HG03521 (cell line): ENCODE measurements around the gene ATXN2.
"Not testable (repeated sequence)": the region's sequence is repeated elsewhere in the genome, so short reads cannot be mapped to it uniquely, and the experiment has no call there.

Experiments used
- ATAC-seq: cut with Tn5 transposase; IDR thresholded peaks from one replicate; pipeline ENCODE4 v1.9.1; 2021; ENCODE audit warnings: mild to moderate bottlenecking, moderate library complexity; ENCODE audit not compliant: unreplicated experiment

ATXN2 gene

DNA sequence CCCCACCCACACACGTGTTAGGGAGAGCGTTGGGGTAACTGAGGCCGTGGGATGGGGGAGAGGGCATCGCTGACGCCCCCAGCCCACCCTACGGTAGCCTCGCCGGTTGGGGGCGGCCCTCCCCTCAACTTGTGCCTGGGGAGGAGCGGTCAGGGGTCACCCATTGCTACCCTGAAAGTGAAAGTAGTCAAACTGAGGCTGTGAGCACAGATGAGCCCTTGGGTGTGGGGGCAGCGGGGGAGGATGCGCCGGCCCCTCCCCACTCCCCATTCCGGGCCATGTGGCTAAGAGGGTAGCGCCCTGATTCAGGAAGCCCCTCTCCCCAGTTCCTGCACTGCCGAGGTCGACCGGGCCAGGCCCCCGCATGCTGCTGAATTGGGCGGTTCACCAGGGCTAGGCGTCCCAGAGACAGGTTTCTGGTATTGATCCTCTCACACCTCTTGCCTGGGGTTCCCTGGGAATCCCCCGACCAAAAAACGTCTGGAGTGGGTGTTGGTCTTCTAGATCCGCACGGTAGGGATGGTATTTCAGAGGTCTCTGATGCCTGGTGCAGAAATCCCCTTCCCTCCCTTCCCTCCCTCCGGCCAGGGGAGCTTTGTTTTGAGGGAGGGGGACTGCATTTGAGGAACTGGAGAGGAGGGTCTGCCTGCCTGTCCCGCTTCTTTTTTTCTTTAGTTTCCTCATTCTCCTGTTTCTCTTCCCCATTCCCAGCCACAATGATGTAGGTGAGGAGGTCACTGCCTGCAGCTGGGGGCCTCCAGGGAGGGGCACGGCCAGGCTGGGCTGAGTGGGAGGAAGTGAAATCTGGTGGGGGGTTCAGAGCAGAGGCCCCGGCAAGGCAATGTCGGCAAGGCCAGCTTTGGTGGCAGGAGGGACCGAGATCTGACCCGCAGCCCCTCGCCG, 192.4 kb downstream of the ATXN2 start:
- ATAC-seq = no peak

DNA sequence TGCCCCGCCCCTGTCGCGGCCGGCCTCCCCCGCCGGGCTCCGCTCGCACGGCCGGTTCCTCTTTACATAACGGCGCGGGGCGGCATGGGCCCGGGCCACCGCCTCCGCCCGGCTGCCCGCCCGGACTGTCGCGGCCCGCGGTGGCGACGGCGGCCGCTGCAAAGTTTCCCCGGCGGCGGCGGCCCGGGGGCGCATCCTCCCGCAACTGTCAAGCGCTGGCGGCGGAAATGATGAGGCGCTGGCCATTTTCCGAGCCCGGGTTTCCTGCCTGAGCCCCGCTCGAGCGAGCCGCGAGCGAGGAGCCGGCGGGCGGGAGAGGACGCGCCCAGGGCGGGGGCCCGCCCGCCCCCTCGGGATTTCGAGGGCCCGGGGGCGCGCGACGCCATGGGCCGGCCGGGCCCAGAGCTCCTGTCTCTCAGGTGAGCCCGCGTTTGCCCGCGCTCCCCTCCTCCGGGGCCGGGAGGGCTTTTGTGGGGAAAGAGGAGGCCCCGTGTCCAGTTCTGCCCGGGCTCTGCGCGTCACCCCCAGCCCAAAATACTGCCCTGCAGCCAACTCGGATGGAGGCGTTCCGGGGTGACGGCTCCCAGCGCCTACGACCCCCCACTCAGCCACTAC, 193.1 kb downstream of the ATXN2 start, which contains the start of gene SH2B3:
Gene SH2B3, plus strand, starts transcription at position 65 of the 615 bp plus-strand sequence. CDS start 12,223 bp downstream, outside the sequence.
- peak; percentile 2 for ATAC-seq

- peak; percentile 65 for ATAC-seq
Measured at GRCh38 chr12:111405149-111405858, 193.8 kb downstream of the ATXN2 start.

DNA sequence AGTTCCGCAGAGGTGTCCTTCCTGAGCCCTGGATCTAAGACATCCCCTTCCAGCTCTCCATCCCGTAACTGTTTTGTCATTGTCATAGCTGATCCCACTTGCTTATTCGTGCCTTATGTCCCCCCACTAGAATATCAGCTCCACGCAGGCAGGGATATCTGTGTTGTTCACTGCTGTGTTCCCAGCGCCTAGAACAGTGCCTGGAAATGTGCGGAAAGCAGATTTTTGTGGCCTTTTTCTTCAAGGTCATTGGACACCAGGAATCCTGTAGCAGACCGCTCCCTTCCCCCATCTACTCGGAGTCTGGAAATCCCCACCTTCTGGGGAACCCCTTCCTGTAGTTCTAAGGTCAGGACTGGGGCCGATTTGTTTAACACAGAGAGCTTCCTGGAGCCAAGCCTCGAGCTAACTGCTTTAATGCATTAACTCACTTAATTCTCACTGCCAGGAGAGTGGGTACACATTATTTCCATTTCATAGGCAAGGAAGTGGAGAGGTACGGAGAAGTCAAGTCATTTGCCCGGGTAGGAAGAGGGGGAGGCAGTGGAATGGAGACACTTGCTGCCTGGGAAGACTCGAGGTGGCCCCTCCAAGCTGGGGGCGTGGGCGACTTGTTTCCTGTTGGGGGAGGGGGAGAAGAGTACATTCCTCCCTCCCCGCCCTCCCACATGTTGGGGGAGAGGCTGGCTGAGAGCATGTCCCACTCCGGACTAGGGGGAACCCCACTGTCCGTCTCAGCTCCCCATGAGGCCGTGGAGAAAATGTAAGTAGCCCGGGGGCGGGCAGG, 194.6 kb downstream of the ATXN2 start:
- peak; percentile 3 for ATAC-seq

DNA sequence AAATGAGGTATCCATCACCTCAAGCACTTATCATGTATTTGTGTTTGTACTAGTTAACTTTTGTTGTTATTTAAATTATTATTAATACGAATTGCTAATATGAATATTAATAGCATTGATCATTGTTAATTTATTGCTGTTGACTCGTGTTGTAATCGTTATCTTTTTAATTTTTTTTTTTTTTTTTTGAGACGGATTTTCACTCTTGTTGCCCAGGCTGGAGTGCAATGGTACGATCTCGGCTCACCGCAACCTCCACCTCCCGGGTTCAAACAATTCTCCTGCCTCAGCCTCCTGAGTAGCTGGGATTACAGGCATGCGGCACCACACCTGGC, 196.7 kb downstream of the ATXN2 start:
- not testable (repeated sequence) for ATAC-seq
